GM23248 (cell line): ENCODE measurements around the gene SLC7A10. TPM values are rescaled to one million over a fixed set of nuclear protein-coding genes. Genes with fewer than 3 reads are reported as not detected.

Experiments
- DNase-seq: peaks from one replicate; pipeline ENCODE4 v3.0.0-alpha.2; 2015
- H2AFZ ChIP-seq: fragments of 200-600 bp; sonication (generic); 2 replicates; pipeline ENCODE4 v1.6.1; 2016; ENCODE audit warnings: antibody characterized with exemption
- H3F3A ChIP-seq: fragments of 200-600 bp; sonication (generic); 2 replicates; pipeline ENCODE4 v1.6.1; 2016; ENCODE audit warnings: mild to moderate bottlenecking, antibody characterized with exemption, mixed run types; ENCODE audit not compliant: insufficient read depth
- H3K27ac ChIP-seq: fragments of 200-600 bp; sonication (generic); 2 replicates; pipeline ENCODE4 v1.5.1; 2016; ENCODE audit warnings: mild to moderate bottlenecking
- H3K27me3 ChIP-seq: fragments of 200-600 bp; sonication (generic); replicated peaks from 2 replicates; pipeline ENCODE4 v1.6.1; 2016; ENCODE audit warnings: mild to moderate bottlenecking; ENCODE audit not compliant: insufficient read depth
- H3K36me3 ChIP-seq: fragments of 200-600 bp; sonication (generic); 2 replicates; pipeline ENCODE4 v1.6.1; 2016; ENCODE audit warnings: low read depth, mild to moderate bottlenecking
- H3K4me1 ChIP-seq: fragments of 200-600 bp; sonication (generic); 2 replicates; pipeline ENCODE4 v1.6.1; 2016; ENCODE audit warnings: mild to moderate bottlenecking; ENCODE audit not compliant: insufficient read depth
- H3K4me2 ChIP-seq: fragments of 200-600 bp; sonication (generic); one replicate; pipeline ENCODE4 v1.6.1; 2016; ENCODE audit warnings: mild to moderate bottlenecking; ENCODE audit not compliant: unreplicated experiment
- H3K4me3 ChIP-seq: fragments of 200-600 bp; sonication (generic); 2 replicates; pipeline ENCODE4 v1.5.1; 2016; ENCODE audit warnings: mild to moderate bottlenecking
- H3K79me2 ChIP-seq: fragments of 200-600 bp; sonication (generic); 2 replicates; pipeline ENCODE4 v1.6.1; 2016; ENCODE audit warnings: mild to moderate bottlenecking; ENCODE audit not compliant: insufficient read depth
- H3K9ac ChIP-seq: fragments of 200-600 bp; sonication (generic); 2 replicates; pipeline ENCODE4 v1.6.1; 2016; ENCODE audit warnings: mild to moderate bottlenecking
- H3K9me2 ChIP-seq: fragments of 200-600 bp; sonication (generic); 2 replicates; pipeline ENCODE4 v1.6.1; 2016; ENCODE audit warnings: mixed run types, mild to moderate bottlenecking, moderate library complexity; ENCODE audit not compliant: insufficient read depth
- H3K9me3 ChIP-seq: fragments of 200-600 bp; sonication (generic); one replicate; pipeline ENCODE4 v1.6.1; 2017; ENCODE audit warnings: low read depth
- H4K20me1 ChIP-seq: fragments of 200-600 bp; sonication (generic); 2 replicates; pipeline ENCODE4 v1.6.0; 2016; ENCODE audit not compliant: insufficient read depth
- EZH2 ChIP-seq: fragments of 200-600 bp; sonication (generic); IDR thresholded peaks from 2 replicates; pipeline ENCODE4 v1.6.1; 2018; ENCODE audit warnings: antibody characterized with exemption, mild to moderate bottlenecking; ENCODE audit not compliant: insufficient read depth, poor library complexity, severe bottlenecking
- EZH2phosphoT487 ChIP-seq: fragments of 200-600 bp; sonication (generic); IDR thresholded peaks from 2 replicates; pipeline ENCODE4 v1.6.1; 2018; ENCODE audit warnings: antibody characterized with exemption, moderate library complexity, mild to moderate bottlenecking, low read depth; ENCODE audit not compliant: insufficient read depth
- WGBS, 2 experiments: methylation state at CpG; one replicate each; pipeline ENCODE4 v1.1.6; 2015 to 2017; ENCODE audit warnings: low lambda C conversion rate in 2 of 2, low coverage in 1 of 2; ENCODE audit errors: missing lambda C conversion rate in 2 of 2; 5-methylcytosine and 5-hydroxymethylcytosine counted together
- in situ Hi-C: fragments of 300-500 bp; cut with MboI; formaldehyde crosslinking; loops from 2 replicates; pipeline ENCODE4 v1.15.0; 2020
- polyA plus RNA-seq: library from polyadenylated mRNA; unstranded; fragments of >200 nt; fragmentation: Nextera tagmentation; extraction: Ambion mirVana; gene quantifications from 2 replicates; pipeline ENCODE4 v1.2.1, GENCODE V29; 2016
- total RNA-seq: library from RNA; depleted of rRNA; stranded (reverse); fragments of >200 nt; shearing (Covaris generic); gene quantifications from 2 replicates; pipeline ENCODE4 v1.2.3, GENCODE V29; 2014

The SLC7A10 gene
- total and polyA plus RNA-seq, 2 experiments from 2014 or later = not detected

DNA sequence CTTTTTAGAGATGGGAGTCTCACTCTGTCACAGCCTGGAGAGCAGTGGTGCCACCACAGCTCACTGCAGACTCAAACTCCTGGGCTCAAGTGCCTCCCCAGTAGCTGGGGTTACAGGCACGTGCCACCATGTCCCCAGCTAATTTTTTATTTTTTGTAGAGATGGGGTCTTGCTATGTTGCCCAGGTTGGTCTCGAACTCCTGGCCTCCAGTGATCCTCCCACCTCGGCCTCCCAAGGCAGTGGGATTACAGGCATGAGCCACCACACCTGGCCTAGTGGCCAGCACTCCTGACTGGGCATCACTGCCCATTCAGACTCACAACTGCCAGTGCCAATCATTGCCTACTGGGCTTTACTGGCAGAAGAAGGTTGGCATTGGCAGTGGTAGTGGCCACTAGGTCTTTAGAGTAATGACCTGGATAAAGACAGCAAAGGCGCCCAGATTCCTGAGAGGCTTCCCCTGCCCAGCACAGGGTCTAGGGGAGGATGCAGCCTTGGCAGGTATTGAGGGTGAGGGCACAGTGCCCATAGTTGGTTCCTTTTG is 26.8 kb upstream of the SLC7A10 start:
- DNase-seq = no peak
- Histone ChIP-seq H3K4me1 (no peaks in the 10 kb centered on the region), H3K9me2 (no peaks in the 10 kb centered on the region), H3K4me3 (no peak overlapping the region), H3K27ac (no peak overlapping the region), H3K9me3 (no peaks in the 10 kb centered on the region), H3K9ac (no peak overlapping the region), H3K4me2 (no peak overlapping the region), H3K27me3 (no peaks in the 10 kb centered on the region), H3F3A (no peaks in the 10 kb centered on the region), H4K20me1 (no peaks in the 10 kb centered on the region), H3K36me3 (no peaks in the 10 kb centered on the region), H2AFZ (no peak overlapping the region), H3K79me2 (no peaks in the 10 kb centered on the region)
- no peak for TF ChIP-seq EZH2
- no peak for TF ChIP-seq EZH2phosphoT487
- in situ Hi-C loops = no loop called here
- 38 to 50% methylated on average over 4 of the region's 4 CpGs for WGBS, 2 experiments

GRCh38 chr19:33251526-33252090 is 26.0 kb upstream of the SLC7A10 start:
- H3K79me2 ChIP-seq = no peaks in the 10 kb centered on the region
- H2AFZ ChIP-seq = no peak overlapping the region
- H3K4me2 ChIP-seq = no peak overlapping the region
- H3K9me2 ChIP-seq = no peaks in the 10 kb centered on the region
- 48 to 57% methylated on average over 17 of the region's 17 CpGs for WGBS, 2 experiments
- no peaks in the 10 kb centered on the region for H3F3A ChIP-seq
- H3K27ac ChIP-seq = no peak overlapping the region
- no peaks in the 10 kb centered on the region for H3K4me1 ChIP-seq
- H3K4me3 ChIP-seq = no peak overlapping the region
- no peaks in the 10 kb centered on the region for H3K9me3 ChIP-seq
- TF ChIP-seq EZH2phosphoT487 = no peak
- TF ChIP-seq EZH2 = no peak
- H3K36me3 ChIP-seq = no peaks in the 10 kb centered on the region
- DNase-seq = no peak
- no peaks in the 10 kb centered on the region for H4K20me1 ChIP-seq
- in situ Hi-C loops = no loop called here
- no peak overlapping the region for H3K9ac ChIP-seq
- no peaks in the 10 kb centered on the region for H3K27me3 ChIP-seq

GRCh38 chr19:33251076-33251475 is 25.4 kb upstream of the SLC7A10 start:
- no peak for TF ChIP-seq EZH2phosphoT487
- no peak for TF ChIP-seq EZH2
- H3K4me2 ChIP-seq = no peak overlapping the region
- no peaks in the 10 kb centered on the region for H4K20me1 ChIP-seq
- no peak for DNase-seq
- 36 to 58% methylated on average over 7 to 11 of the region's 12 CpGs for WGBS, 2 experiments
- H3K4me1 ChIP-seq = no peaks in the 10 kb centered on the region
- no peak overlapping the region for H3K4me3 ChIP-seq
- H3K36me3 ChIP-seq = no peaks in the 10 kb centered on the region
- no peaks in the 10 kb centered on the region for H3K79me2 ChIP-seq
- H3F3A ChIP-seq = no peaks in the 10 kb centered on the region
- no peak overlapping the region for H2AFZ ChIP-seq
- in situ Hi-C loops = no loop called here
- no peaks in the 10 kb centered on the region for H3K9me2 ChIP-seq
- no peak overlapping the region for H3K27ac ChIP-seq
- H3K27me3 ChIP-seq = no peaks in the 10 kb centered on the region
- no peak overlapping the region for H3K9ac ChIP-seq
- no peaks in the 10 kb centered on the region for H3K9me3 ChIP-seq

- 75 to 81% methylated on average over 1 of the region's 1 CpG for WGBS, 2 experiments
- no peaks in the 10 kb centered on the region for H4K20me1 ChIP-seq
These were observed 24.9 kb upstream of the SLC7A10 start for GRCh38 chr19:33250500-33250899.

More at GRCh38 chr19:33250500-33250899, 24.9 kb upstream of the SLC7A10 start:
- no peak for DNase-seq
- Histone ChIP-seq H3K27ac (no peak overlapping the region), H3K36me3 (no peaks in the 10 kb centered on the region), H3K4me2 (no peak overlapping the region), H3K27me3 (no peaks in the 10 kb centered on the region), H3K4me1 (no peaks in the 10 kb centered on the region), H3K9ac (no peak overlapping the region), H3F3A (no peaks in the 10 kb centered on the region), H3K79me2 (no peaks in the 10 kb centered on the region), H3K9me2 (no peaks in the 10 kb centered on the region), H2AFZ (no peak overlapping the region), H3K9me3 (no peaks in the 10 kb centered on the region), H3K4me3 (no peak overlapping the region)
- in situ Hi-C loops = no loop called here
- TF ChIP-seq EZH2 (no peak), EZH2phosphoT487 (no peak)
